ENCODE measurements around the gene SLC38A10. TPM values are rescaled to one million over a fixed set of nuclear protein-coding genes. Genes with fewer than 3 reads are reported as not detected.
A peak's percentile ranks its signal among the peaks of the same experiment; 100 is the strongest.

Gene SLC38A10
- total and polyA plus RNA-seq, 2 of the 4 experiments (the other 2 are of a cell fraction): 12.7 to 46.7 TPM

- dilution Hi-C loops (cut with HindIII; ENCODE audit: low sequenced_read_pairs, unreplicated experiment) (no loop called here), in situ Hi-C loops (cut with MboI; ENCODE audit: low sequenced_read_pairs) (no loop called here), intact Hi-C loops (cut with micrococcal nuclease) (loop anchor here (1.0 kb wide), 1 partner anchor 100 kb away; no protein-coding TSS in a partner anchor)
- H2BK120ac ChIP-seq (ENCODE audit: low read depth, low read length): no peak overlapping the region
- 32% methylated on average over 8 of the region's 26 CpGs; no CpG with 5 or more reads in 1 of the 2 experiments for WGBS, 2 experiments (ENCODE audit: extremely low coverage in 2 of 2, insufficient read length in 1 of 2)
- H3K79me1 ChIP-seq (ENCODE audit: low read depth in 1 of 2, low read length in 2 of 2): peaks cover 29 to 69% of the 10 kb centered on the region in 2 experiments
- BruUV-seq (replicated peaks): no TSS peak
- H3K4ac ChIP-seq (ENCODE audit: low read depth, low read length): no peak overlapping the region
- no peak overlapping the region for H3K27ac ChIP-seq (ENCODE audit: insufficient read depth, low read length)
- no peak overlapping the region for H3K23ac ChIP-seq (ENCODE audit: low read depth, low read length)
- no peak overlapping the region for H3K9ac ChIP-seq (ENCODE audit: low read depth, low read length)
- H3K9me3 ChIP-seq (ENCODE audit: control insufficient read depth, insufficient read depth, low read length): no peaks in the 10 kb centered on the region
- H2AK5ac ChIP-seq (ENCODE audit: low read depth, low read length): no peak overlapping the region
- no peak overlapping the region for H2BK15ac ChIP-seq (ENCODE audit: low read depth, low read length)
- TF ChIP-seq CHD1 (IDR thresholded peaks at IDR 0.05; ENCODE audit: low read depth, low read length) (no peak), CEBPB (IDR thresholded peaks at IDR 0.05; ENCODE audit: low read depth, low read length) (no peak), NFE2L2 (IDR thresholded peaks at IDR 0.05; ENCODE audit: low read depth, low read length) (no peak), POLR2A (IDR thresholded peaks at IDR 0.05; ENCODE audit: low read depth, low read length) (no peak), ELK1 (IDR thresholded peaks at IDR 0.05; ENCODE audit: borderline replicate concordance, low read depth, low read length) (no peak), FOS (IDR thresholded peaks at IDR 0.05; ENCODE audit: low read depth, low read length) (no peak), RCOR1 (IDR thresholded peaks at IDR 0.05; ENCODE audit: insufficient replicate concordance, low read length) (no peak), RFX5 (IDR thresholded peaks at IDR 0.05; ENCODE audit: low read depth, low read length) (no peak), RAD21 (IDR thresholded peaks at IDR 0.05; ENCODE audit: low read length) (peak; percentile 72), BHLHE40 (IDR thresholded peaks at IDR 0.05; ENCODE audit: low read depth, low read length) (no peak), SMC3 (IDR thresholded peaks at IDR 0.05; ENCODE audit: low read depth, low read length) (peak; percentile 39; the same call in 1 of the 2 replicates), MAZ (IDR thresholded peaks at IDR 0.05; ENCODE audit: borderline replicate concordance, low read depth, low read length) (peak; percentile 21; the same call in 1 of the 2 replicates)
- TF ChIP-seq, protein P1, sequence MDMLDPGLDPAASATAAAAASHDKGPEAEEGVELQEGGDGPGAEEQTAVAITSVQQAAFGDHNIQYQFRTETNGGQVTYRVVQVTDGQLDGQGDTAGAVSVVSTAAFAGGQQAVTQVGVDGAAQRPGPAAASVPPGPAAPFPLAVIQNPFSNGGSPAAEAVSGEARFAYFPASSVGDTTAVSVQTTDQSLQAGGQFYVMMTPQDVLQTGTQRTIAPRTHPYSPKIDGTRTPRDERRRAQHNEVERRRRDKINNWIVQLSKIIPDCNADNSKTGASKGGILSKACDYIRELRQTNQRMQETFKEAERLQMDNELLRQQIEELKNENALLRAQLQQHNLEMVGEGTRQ (IDR thresholded peaks at IDR 0.05; ENCODE audit: low read depth, low read length): no peak
- TF ChIP-seq, protein P2, sequence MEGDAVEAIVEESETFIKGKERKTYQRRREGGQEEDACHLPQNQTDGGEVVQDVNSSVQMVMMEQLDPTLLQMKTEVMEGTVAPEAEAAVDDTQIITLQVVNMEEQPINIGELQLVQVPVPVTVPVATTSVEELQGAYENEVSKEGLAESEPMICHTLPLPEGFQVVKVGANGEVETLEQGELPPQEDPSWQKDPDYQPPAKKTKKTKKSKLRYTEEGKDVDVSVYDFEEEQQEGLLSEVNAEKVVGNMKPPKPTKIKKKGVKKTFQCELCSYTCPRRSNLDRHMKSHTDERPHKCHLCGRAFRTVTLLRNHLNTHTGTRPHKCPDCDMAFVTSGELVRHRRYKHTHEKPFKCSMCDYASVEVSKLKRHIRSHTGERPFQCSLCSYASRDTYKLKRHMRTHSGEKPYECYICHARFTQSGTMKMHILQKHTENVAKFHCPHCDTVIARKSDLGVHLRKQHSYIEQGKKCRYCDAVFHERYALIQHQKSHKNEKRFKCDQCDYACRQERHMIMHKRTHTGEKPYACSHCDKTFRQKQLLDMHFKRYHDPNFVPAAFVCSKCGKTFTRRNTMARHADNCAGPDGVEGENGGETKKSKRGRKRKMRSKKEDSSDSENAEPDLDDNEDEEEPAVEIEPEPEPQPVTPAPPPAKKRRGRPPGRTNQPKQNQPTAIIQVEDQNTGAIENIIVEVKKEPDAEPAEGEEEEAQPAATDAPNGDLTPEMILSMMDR (conservative IDR thresholded peaks at IDR 0.05; ENCODE audit: low read depth, low read length): peak; percentile 65
- no peak overlapping the region for H3K18ac ChIP-seq (ENCODE audit: low read depth, low read length)
- POLR2A ChIA-PET (ENCODE audit: unreplicated experiment): no interaction called here
- peaks cover 17% of the 10 kb centered on the region for H3K4me1 ChIP-seq (ENCODE audit: control insufficient read depth, insufficient read depth, low read length)
- DNase-seq: peak; percentile 13
- CTCF ChIA-PET: no interaction called here
- no peak overlapping the region for H4K5ac ChIP-seq (ENCODE audit: low read depth, low read length)
- H3K36me3 ChIP-seq (ENCODE audit: control insufficient read depth, insufficient read depth, low read length): peaks cover 7% of the 10 kb centered on the region; the same call in 1 of the 2 replicates
- H3K14ac ChIP-seq (replicated peaks; ENCODE audit: low read depth, low read length): no peak overlapping the region
- H3K4me3 ChIP-seq (ENCODE audit: insufficient read depth, low read depth, low read length): no peak overlapping the region
- peak overlapping the region; percentile 55 for H2AK9ac ChIP-seq (replicated peaks; ENCODE audit: low read depth, low read length, poor library complexity)
- peaks cover 35% of the 10 kb centered on the region for H4K20me1 ChIP-seq (ENCODE audit: insufficient read depth, low read length)
- no peak overlapping the region for H2BK5ac ChIP-seq (ENCODE audit: low read depth, low read length, poor library complexity, severe bottlenecking)
- no peak overlapping the region for H4K91ac ChIP-seq (ENCODE audit: insufficient read depth, low read depth, low read length)
- H3K27me3 ChIP-seq (ENCODE audit: control insufficient read depth, insufficient read depth, low read length): no peaks in the 10 kb centered on the region
- no peak for ATAC-seq (ENCODE audit: low read depth)
- peaks cover 11% of the 10 kb centered on the region; the same call in 1 of the 2 replicates for H3K9me1 ChIP-seq (ENCODE audit: insufficient read depth, low read length)
- H2AFZ ChIP-seq (replicated peaks; ENCODE audit: low read length, poor library complexity): peak overlapping the region; percentile 58
- no peak overlapping the region for H3K56ac ChIP-seq (ENCODE audit: extremely low read depth, insufficient read depth, low read length)
- no peak overlapping the region for H3K4me2 ChIP-seq (ENCODE audit: low read depth, low read length)
- H2BK20ac ChIP-seq (ENCODE audit: low read depth, low read length): no peak overlapping the region
- H4K8ac ChIP-seq (ENCODE audit: low read depth in 2 of 2, low read length in 2 of 2): no peak overlapping the region
Measured at GRCh38 chr17:81241648-81242420, 53.3 kb downstream of the SLC38A10 start.

Data from IMR-90 (cell line).